GM12891 (cell line): Measurements from ENCODE around the gene UBE2D4.
"Not testable (repeated sequence)": the region's sequence is repeated elsewhere in the genome, so short reads cannot be mapped to it uniquely, and the experiment has no call there.

Experiments
- POLR2A ChIP-seq: IDR thresholded peaks from 2 replicates; pipeline ENCODE4 v1.6.1; 2011; ENCODE audit warnings: low read depth, low read length, control low read depth
- SPI1 ChIP-seq: IDR thresholded peaks from 2 replicates; pipeline ENCODE4 v1.6.1; 2011; ENCODE audit warnings: low read depth, low read length, control low read depth
- TAF1 ChIP-seq: IDR thresholded peaks from 2 replicates; pipeline ENCODE4 v1.6.1; 2011; ENCODE audit warnings: low read depth, low read length, control low read depth

GRCh38 chr7:43970698-43971097 lies 44.5 kb downstream of the UBE2D4 start:
- not testable (repeated sequence) for TF ChIP-seq POLR2A, TAF1, SPI1
